HG03469 (cell line): ENCODE data around the gene HDAC4.
"Not testable (repeated sequence)": the region's sequence is repeated elsewhere in the genome, so short reads cannot be mapped to it uniquely, and the experiment has no call there.

Experiments
- ATAC-seq: cut with Tn5 transposase; IDR thresholded peaks from one replicate; pipeline ENCODE4 v1.9.1; 2021; ENCODE audit warnings: mild to moderate bottlenecking, moderate library complexity, moderate number of reproducible peaks; ENCODE audit not compliant: unreplicated experiment

Gene HDAC4

GRCh38 chr2:239084007-239084406 lies 316.8 kb downstream of the HDAC4 start:
- ATAC-seq, result no peak

- no peak for ATAC-seq
Measured at GRCh38 chr2:239082425-239082824, 318.4 kb downstream of the HDAC4 start.

- ATAC-seq, result no peak
Measured at GRCh38 chr2:239081622-239082021, 319.2 kb downstream of the HDAC4 start.

GRCh38 chr2:239081046-239081445 lies 319.8 kb downstream of the HDAC4 start:
- ATAC-seq, result no peak

GRCh38 chr2:239079671-239080294 lies 321.0 kb downstream of the HDAC4 start:
- ATAC-seq, result no peak

- no peak for ATAC-seq
Measured at GRCh38 chr2:239078128-239078924, 322.5 kb downstream of the HDAC4 start.

- ATAC-seq, result no peak
Measured at GRCh38 chr2:239077260-239077659, 323.6 kb downstream of the HDAC4 start.

GRCh38 chr2:239075918-239076758 lies 324.7 kb downstream of the HDAC4 start:
- ATAC-seq, result no peak

GRCh38 chr2:239073745-239074530 lies 326.9 kb downstream of the HDAC4 start:
- ATAC-seq, result no peak

- ATAC-seq, result no peak
Measured at GRCh38 chr2:239073270-239073669, 327.6 kb downstream of the HDAC4 start.

- ATAC-seq, result no peak
Measured at GRCh38 chr2:239072786-239073185, 328.0 kb downstream of the HDAC4 start.

- no peak for ATAC-seq
Measured at GRCh38 chr2:239070466-239070865, 330.4 kb downstream of the HDAC4 start.

- not testable (repeated sequence) for ATAC-seq
Measured at GRCh38 chr2:239069362-239070333, 331.2 kb downstream of the HDAC4 start.

GRCh38 chr2:239068411-239068810 lies 332.4 kb downstream of the HDAC4 start:
- no peak for ATAC-seq

GRCh38 chr2:239067196-239067865 lies 333.5 kb downstream of the HDAC4 start:
- ATAC-seq, result no peak

- no peak for ATAC-seq
Measured at GRCh38 chr2:239066597-239066996, 334.2 kb downstream of the HDAC4 start.

- ATAC-seq, result no peak
Measured at GRCh38 chr2:239065962-239066361, 334.9 kb downstream of the HDAC4 start.

GRCh38 chr2:239065537-239065936 lies 335.3 kb downstream of the HDAC4 start:
- ATAC-seq, result no peak

GRCh38 chr2:239064891-239065290 lies 335.9 kb downstream of the HDAC4 start:
- no peak for ATAC-seq
